Measurements from ENCODE around the gene OPN4. TPM values are rescaled to one million over a fixed set of nuclear protein-coding genes. Genes with fewer than 3 reads are reported as not detected.

OPN4 gene
- polyA plus RNA-seq, 2 of the 4 experiments (the other 2 are of a cell fraction) = not detected

DNA sequence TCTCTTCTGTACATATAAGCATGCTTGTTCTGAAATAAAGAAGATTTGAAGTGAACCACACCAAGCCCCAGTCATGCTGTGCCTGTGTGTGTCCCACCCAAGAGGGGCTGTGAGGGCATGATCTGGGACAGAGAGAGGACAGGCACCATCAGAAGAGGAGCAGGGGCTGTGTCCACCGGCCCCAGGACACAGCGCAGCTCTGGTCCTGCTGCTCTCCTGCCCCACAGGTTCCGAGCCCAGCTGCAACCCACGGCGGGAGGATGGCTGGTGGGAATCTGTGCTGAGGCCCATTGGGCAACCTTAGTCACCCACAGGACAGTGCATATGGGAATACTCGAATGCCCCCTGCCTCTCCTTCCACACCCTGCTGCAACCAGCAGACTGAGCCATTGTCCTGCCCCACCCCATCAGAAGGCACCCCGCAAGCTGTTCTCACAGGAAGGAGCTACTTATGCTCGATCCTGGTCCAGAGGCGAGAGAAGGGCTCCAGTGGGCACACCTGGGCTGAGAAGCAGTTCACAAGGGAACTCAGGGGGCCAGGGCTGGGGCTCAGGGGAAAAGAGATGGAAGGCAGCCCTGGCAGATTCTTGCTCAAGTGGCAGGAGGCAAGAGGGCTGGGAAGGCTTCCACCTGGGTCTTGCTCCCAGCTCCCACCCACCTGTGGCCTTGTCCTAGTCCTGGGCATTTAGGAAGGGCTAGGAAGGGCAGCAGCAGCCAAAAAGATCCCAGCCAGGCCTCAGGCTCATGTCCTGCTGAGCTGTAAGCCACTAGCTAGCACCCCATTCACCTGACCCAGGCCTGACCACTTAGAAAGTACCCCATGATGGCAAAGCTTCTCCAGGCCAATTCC, 45.9 kb downstream of the OPN4 start:
- DNase-seq (ENCODE audit: low read depth in 1 of 2, low spot score in 1 of 2) (no peak), ATAC-seq (no peak), FAIRE-seq (no peak)
- no peak overlapping the region for H3K4me2 ChIP-seq
- H3K4me1 ChIP-seq = no peaks in the 10 kb centered on the region
- TF ChIP-seq RNF2 (IDR thresholded peaks at IDR 0.05; ENCODE audit: borderline replicate concordance, low read depth) (no peak), NFE2L2 (conservative IDR thresholded peaks at IDR 0.05; ENCODE audit: low read length) (no peak), RCOR1 (IDR thresholded peaks at IDR 0.05; ENCODE audit: low read depth, low read length) (no peak), ZSCAN20 (CRISPR knock-in tag; IDR thresholded peaks at IDR 0.05) (no peak), HOXB5 (CRISPR knock-in tag; IDR thresholded peaks at IDR 0.05) (no peak), CEBPB (IDR thresholded peaks at IDR 0.05) (no peak), EHMT2 (IDR thresholded peaks at IDR 0.05; ENCODE audit: low read depth) (no peak), POLR2A (IDR thresholded peaks at IDR 0.05; ENCODE audit: low read length) (no peak), FOSL2 (IDR thresholded peaks at IDR 0.05) (no peak), FOSL2 (CRISPR knock-in tag; IDR thresholded peaks at IDR 0.05) (no peak), NR3C1 (IDR thresholded peaks at IDR 0.05) (no peak), KDM1A (IDR thresholded peaks at IDR 0.05; ENCODE audit: low read depth) (no peak), MAFK (IDR thresholded peaks at IDR 0.05; ENCODE audit: partially characterized antibody) (no peak), RAD21 (conservative IDR thresholded peaks at IDR 0.05 in 1 of 2, IDR thresholded peaks at IDR 0.05 in 1 of 2) (no peak)
- TF ChIP-seq, protein P1, sequence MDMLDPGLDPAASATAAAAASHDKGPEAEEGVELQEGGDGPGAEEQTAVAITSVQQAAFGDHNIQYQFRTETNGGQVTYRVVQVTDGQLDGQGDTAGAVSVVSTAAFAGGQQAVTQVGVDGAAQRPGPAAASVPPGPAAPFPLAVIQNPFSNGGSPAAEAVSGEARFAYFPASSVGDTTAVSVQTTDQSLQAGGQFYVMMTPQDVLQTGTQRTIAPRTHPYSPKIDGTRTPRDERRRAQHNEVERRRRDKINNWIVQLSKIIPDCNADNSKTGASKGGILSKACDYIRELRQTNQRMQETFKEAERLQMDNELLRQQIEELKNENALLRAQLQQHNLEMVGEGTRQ (IDR thresholded peaks at IDR 0.05) = no peak
- TF ChIP-seq, protein P2, sequence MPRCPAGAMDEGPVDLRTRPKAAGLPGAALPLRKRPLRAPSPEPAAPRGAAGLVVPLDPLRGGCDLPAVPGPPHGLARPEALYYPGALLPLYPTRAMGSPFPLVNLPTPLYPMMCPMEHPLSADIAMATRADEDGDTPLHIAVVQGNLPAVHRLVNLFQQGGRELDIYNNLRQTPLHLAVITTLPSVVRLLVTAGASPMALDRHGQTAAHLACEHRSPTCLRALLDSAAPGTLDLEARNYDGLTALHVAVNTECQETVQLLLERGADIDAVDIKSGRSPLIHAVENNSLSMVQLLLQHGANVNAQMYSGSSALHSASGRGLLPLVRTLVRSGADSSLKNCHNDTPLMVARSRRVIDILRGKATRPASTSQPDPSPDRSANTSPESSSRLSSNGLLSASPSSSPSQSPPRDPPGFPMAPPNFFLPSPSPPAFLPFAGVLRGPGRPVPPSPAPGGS (IDR thresholded peaks at IDR 0.05) = no peak
- TF ChIP-seq, protein P3, sequence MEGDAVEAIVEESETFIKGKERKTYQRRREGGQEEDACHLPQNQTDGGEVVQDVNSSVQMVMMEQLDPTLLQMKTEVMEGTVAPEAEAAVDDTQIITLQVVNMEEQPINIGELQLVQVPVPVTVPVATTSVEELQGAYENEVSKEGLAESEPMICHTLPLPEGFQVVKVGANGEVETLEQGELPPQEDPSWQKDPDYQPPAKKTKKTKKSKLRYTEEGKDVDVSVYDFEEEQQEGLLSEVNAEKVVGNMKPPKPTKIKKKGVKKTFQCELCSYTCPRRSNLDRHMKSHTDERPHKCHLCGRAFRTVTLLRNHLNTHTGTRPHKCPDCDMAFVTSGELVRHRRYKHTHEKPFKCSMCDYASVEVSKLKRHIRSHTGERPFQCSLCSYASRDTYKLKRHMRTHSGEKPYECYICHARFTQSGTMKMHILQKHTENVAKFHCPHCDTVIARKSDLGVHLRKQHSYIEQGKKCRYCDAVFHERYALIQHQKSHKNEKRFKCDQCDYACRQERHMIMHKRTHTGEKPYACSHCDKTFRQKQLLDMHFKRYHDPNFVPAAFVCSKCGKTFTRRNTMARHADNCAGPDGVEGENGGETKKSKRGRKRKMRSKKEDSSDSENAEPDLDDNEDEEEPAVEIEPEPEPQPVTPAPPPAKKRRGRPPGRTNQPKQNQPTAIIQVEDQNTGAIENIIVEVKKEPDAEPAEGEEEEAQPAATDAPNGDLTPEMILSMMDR (IDR thresholded peaks at IDR 0.05) = no peak
- TF ChIP-seq, protein P4, sequence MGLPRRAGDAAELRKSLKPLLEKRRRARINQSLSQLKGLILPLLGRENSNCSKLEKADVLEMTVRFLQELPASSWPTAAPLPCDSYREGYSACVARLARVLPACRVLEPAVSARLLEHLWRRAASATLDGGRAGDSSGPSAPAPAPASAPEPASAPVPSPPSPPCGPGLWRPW (IDR thresholded peaks at IDR 0.05) = no peak
- TF ChIP-seq, protein P5, sequence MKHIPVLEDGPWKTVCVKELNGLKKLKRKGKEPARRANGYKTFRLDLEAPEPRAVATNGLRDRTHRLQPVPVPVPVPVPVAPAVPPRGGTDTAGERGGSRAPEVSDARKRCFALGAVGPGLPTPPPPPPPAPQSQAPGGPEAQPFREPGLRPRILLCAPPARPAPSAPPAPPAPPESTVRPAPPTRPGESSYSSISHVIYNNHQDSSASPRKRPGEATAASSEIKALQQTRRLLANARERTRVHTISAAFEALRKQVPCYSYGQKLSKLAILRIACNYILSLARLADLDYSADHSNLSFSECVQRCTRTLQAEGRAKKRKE (CRISPR knock-in tag; IDR thresholded peaks at IDR 0.05; ENCODE audit: low read depth) = no peak
- POLR2A ChIA-PET = interaction anchor here (1.1 kb wide), 1 partner anchor 12 kb away, joined by 3 read pairs; no protein-coding TSS in a partner anchor
- no peak overlapping the region for H3K4me3 ChIP-seq
- no peak overlapping the region for H3K27ac ChIP-seq
- no peaks in the 10 kb centered on the region for H3K9me3 ChIP-seq
- CTCF ChIA-PET = interaction anchor here (2.8 kb wide), 1 partner anchor 11 kb away, joined by 21 read pairs; no protein-coding TSS in a partner anchor
- 67% methylated on average over 8 of the region's 9 CpGs for WGBS (ENCODE audit: missing lambda C conversion rate)

DNA sequence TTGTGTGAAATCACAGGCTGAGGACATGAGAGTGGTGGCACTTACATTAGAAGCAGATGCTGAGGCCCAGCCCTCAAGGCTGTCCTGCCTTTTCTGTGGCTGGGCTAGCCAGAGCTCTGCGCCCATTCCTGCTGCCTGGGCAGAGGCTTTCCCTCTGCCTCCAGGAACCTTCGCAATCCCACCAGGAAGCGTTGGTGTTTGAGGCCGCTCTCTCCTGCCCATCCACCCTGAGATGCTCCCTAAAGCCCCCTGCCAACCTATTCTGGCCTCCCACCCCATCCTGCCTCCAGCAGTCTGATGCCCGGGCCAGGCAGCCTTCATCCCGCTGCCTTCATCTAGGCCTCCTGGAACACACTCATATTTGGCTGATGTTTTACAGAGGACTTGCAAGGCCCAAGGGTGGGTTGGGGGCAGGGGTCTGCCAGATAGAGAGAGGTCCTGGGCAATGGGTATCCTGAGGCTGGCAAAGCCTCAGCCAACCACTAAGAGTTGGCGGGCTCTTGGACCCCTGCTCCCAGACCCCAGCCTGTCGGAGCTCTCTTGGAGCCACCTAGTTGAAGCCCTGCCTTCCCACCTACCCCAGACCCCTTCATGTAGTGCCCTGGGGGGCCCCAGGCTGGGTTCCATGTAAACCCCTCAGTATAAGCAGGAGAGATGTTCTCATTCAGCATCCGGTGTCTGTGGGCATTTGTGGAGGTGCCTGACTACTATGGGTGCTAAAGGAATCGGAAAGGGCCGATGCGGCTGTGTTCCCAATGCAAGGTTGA, 46.7 kb downstream of the OPN4 start:
- H3K4me2 ChIP-seq = no peak overlapping the region
- 94% methylated on average over 12 of the region's 12 CpGs for WGBS (ENCODE audit: missing lambda C conversion rate)
- ATAC-seq = no peak
- no peak overlapping the region for H3K4me3 ChIP-seq
- no peak for FAIRE-seq
- ChIA-PET POLR2A (interaction anchor here (1.1 kb wide), 1 partner anchor 11 kb away, joined by 3 read pairs; no protein-coding TSS in a partner anchor), CTCF (interaction anchor here (2.8 kb wide), 1 partner anchor 12 kb away, joined by 21 read pairs; no protein-coding TSS in a partner anchor)
- H3K9me3 ChIP-seq = no peaks in the 10 kb centered on the region
- no peak for TF ChIP-seq HOXB5 (CRISPR knock-in tag; IDR thresholded peaks at IDR 0.05)
- TF ChIP-seq FOSL2 (IDR thresholded peaks at IDR 0.05) = no peak
- no peak for TF ChIP-seq FOSL2 (CRISPR knock-in tag; IDR thresholded peaks at IDR 0.05)
- TF ChIP-seq, protein P6, sequence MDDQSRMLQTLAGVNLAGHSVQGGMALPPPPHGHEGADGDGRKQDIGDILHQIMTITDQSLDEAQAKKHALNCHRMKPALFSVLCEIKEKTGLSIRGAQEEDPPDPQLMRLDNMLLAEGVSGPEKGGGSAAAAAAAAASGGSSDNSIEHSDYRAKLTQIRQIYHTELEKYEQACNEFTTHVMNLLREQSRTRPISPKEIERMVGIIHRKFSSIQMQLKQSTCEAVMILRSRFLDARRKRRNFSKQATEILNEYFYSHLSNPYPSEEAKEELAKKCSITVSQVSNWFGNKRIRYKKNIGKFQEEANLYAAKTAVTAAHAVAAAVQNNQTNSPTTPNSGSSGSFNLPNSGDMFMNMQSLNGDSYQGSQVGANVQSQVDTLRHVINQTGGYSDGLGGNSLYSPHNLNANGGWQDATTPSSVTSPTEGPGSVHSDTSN (IDR thresholded peaks at IDR 0.05) = no peak
- no peak for TF ChIP-seq PHF8 (IDR thresholded peaks at IDR 0.05; ENCODE audit: borderline replicate concordance, low read depth)
- no peak for TF ChIP-seq RFX5 (IDR thresholded peaks at IDR 0.05)
- no peak for TF ChIP-seq MAZ (IDR thresholded peaks at IDR 0.05; ENCODE audit: borderline replicate concordance, low read depth, low read length)
- no peak for DNase-seq (ENCODE audit: low read depth in 1 of 2, low spot score in 1 of 2)
- H3K27ac ChIP-seq = no peak overlapping the region
- no peaks in the 10 kb centered on the region for H3K4me1 ChIP-seq

Data from A549 (cell line).